OCI-LY7 (cell line): ENCODE results near the gene RBCK1. TPM values are rescaled to one million over a fixed set of nuclear protein-coding genes. Genes with fewer than 3 reads are reported as not detected.

Experiments
- BruUV-seq: library from RNA; stranded (reverse); fragments of 400-500 nt; replicated peaks from 2 replicates; lab custom pipeline; 2021; lab: Mats Ljungman, UMichigan
- CTCF ChIA-PET: fragments of 300-600 bp; sonication (Branson Sonifier 250); formaldehyde crosslinking; loops from one replicate; lab custom pipeline; 2022; ENCODE audit warnings: antibody characterized with exemption; ENCODE audit not compliant: unreplicated experiment; lab: Charles Lee
- POLR2A ChIA-PET: fragments of 300-600 bp; sonication (Branson Sonifier 250); formaldehyde crosslinking; loops from one replicate; lab custom pipeline; 2022; ENCODE audit warnings: antibody characterized with exemption; lab: Charles Lee
- DNase-seq: peaks from one replicate; pipeline ENCODE4 v3.0.0-alpha.2; 2015; ENCODE audit warnings: low spot score
- H2AFZ ChIP-seq: fragments of 200-600 bp; sonication (generic), shearing (Covaris generic); 2 replicates; pipeline ENCODE4 v1.6.1; 2014; ENCODE audit warnings: mild to moderate bottlenecking, antibody characterized with exemption, low read length, moderate library complexity
- H3K27ac ChIP-seq: fragments of 200-600 bp; sonication (generic); 2 replicates; pipeline ENCODE4 v1.5.1; 2014; ENCODE audit warnings: mixed run types, low read depth, mild to moderate bottlenecking, moderate library complexity, low read length, inconsistent platforms; ENCODE audit not compliant: poor library complexity, severe bottlenecking
- H3K36me3 ChIP-seq: fragments of 200-600 bp; sonication (generic); 2 replicates; pipeline ENCODE4 v1.6.1; 2014; ENCODE audit warnings: mild to moderate bottlenecking, antibody characterized with exemption, low read length, moderate library complexity, mixed read lengths; ENCODE audit not compliant: insufficient read depth
- H3K4me1 ChIP-seq: fragments of 200-600 bp; sonication (generic); 2 replicates; pipeline ENCODE4 v1.5.1; 2014; ENCODE audit warnings: mild to moderate bottlenecking, low read length; ENCODE audit not compliant: insufficient read depth, poor library complexity, severe bottlenecking
- H3K4me2 ChIP-seq: fragments of 200-600 bp; sonication (generic); 2 replicates; pipeline ENCODE4 v1.6.1; 2014; ENCODE audit warnings: mild to moderate bottlenecking, low read length
- H3K4me3 ChIP-seq: fragments of 200-600 bp; sonication (generic); 2 replicates; pipeline ENCODE4 v1.5.1; 2014; ENCODE audit warnings: mild to moderate bottlenecking, low read depth, low read length; ENCODE audit not compliant: poor library complexity, severe bottlenecking
- H3K79me2 ChIP-seq: fragments of 200-600 bp; sonication (generic); 2 replicates; pipeline ENCODE4 v1.6.1; 2016; ENCODE audit warnings: low read depth, mild to moderate bottlenecking, low read length, moderate library complexity, mixed read lengths; ENCODE audit not compliant: insufficient read depth
- H3K9me2 ChIP-seq: fragments of 200-600 bp; sonication (generic); 2 replicates; pipeline ENCODE4 v1.6.1; 2016; ENCODE audit warnings: mild to moderate bottlenecking, low read length, mixed read lengths; ENCODE audit not compliant: insufficient read depth
- H3K9me3 ChIP-seq: fragments of 200-600 bp; sonication (generic); 2 replicates; pipeline ENCODE4 v1.6.1; 2014; ENCODE audit warnings: mild to moderate bottlenecking, mixed run types, low read length, mixed read lengths
- H4K20me1 ChIP-seq: fragments of 200-600 bp; sonication (generic); 2 replicates; pipeline ENCODE4 v1.6.1; 2014; ENCODE audit warnings: mild to moderate bottlenecking, antibody characterized with exemption, low read length, moderate library complexity, mixed read lengths; ENCODE audit not compliant: insufficient read depth
- EZH2phosphoT487 ChIP-seq: fragments of 200-600 bp; sonication (generic); IDR thresholded peaks from 2 replicates; pipeline ENCODE4 v1.6.1; 2018; ENCODE audit warnings: low read depth, borderline replicate concordance, mild to moderate bottlenecking, mixed run types, antibody characterized with exemption, low read length, moderate library complexity, mixed read lengths
- intact Hi-C: fragments of 100-400 bp; cut with micrococcal nuclease; formaldehyde crosslinking; loops from one replicate; pipeline ENCODE4 v1.10.0; 2022; ENCODE audit not compliant: unreplicated experiment
- total RNA-seq, 2 experiments: library from RNA; depleted of rRNA in 1 of 2; stranded (reverse); fragments of >200 nt in 1 of 2; shearing (Covaris generic) in 1 of 2; gene quantifications; 2 replicates each; pipeline ENCODE4 v1.2.3, GENCODE V29; 2014 to 2022
- TF ChIP-seq, protein P1 (sequence below): fragments of 200-600 bp; sonication (generic); conservative IDR thresholded peaks from 2 replicates; pipeline ENCODE4 v1.5.1; 2014; ENCODE audit warnings: mild to moderate bottlenecking, antibody characterized with exemption, low read length, moderate library complexity, mixed read lengths

Gene RBCK1
- total RNA-seq, 2 experiments from 2014 or later: 82.9 to 140 TPM

DNA sequence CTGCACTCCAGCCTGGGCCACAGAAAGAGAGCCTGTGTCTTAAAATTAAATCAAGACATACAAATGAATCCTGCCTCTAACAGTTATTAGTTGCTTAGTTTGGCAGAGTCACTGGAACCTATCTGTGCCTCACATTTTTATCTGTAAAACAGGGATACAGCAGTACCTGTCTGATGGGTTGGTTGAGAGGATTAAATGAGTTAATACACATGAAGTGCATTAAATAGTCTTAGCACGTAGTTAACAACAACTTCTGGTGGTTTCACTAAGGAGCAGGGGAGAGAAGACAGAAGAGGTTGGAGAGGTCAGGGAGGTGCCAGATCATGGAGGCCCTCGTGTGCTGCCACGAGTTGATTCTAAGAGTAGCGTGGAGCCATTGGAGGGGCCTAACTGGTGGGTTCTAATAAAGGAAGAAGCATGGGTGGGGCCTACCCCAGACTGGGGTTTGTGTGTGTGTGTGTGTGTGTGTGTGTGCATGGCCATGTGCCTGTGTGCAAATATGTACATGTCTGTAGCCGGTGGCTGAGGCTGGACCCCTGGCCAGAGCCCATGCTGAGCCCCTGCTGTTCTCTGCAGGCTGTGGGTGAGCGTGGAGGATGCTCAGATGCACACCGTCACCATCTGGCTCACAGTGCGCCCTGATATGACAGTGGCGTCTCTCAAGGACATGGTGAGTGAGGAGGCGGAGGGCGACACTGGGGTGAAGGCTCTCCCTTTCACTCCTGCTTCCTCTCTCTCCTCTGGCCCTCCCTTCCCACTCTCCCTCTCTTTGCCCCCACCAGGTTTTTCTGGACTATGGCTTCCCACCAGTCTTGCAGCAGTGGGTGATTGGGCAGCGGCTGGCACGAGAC is 9.1 kb downstream of the RBCK1 start:
- no peaks in the 10 kb centered on the region for H3K9me2 ChIP-seq
- no peaks in the 10 kb centered on the region for H3K9me3 ChIP-seq
- no peaks in the 10 kb centered on the region for H4K20me1 ChIP-seq
- POLR2A ChIA-PET: no interaction called here
- intact Hi-C loops: no loop called here
- H3K4me2 ChIP-seq: no peak overlapping the region
- no peak for TF ChIP-seq EZH2phosphoT487
- TF ChIP-seq, protein P1, sequence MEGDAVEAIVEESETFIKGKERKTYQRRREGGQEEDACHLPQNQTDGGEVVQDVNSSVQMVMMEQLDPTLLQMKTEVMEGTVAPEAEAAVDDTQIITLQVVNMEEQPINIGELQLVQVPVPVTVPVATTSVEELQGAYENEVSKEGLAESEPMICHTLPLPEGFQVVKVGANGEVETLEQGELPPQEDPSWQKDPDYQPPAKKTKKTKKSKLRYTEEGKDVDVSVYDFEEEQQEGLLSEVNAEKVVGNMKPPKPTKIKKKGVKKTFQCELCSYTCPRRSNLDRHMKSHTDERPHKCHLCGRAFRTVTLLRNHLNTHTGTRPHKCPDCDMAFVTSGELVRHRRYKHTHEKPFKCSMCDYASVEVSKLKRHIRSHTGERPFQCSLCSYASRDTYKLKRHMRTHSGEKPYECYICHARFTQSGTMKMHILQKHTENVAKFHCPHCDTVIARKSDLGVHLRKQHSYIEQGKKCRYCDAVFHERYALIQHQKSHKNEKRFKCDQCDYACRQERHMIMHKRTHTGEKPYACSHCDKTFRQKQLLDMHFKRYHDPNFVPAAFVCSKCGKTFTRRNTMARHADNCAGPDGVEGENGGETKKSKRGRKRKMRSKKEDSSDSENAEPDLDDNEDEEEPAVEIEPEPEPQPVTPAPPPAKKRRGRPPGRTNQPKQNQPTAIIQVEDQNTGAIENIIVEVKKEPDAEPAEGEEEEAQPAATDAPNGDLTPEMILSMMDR: no peak
- no TSS peak for BruUV-seq
- peaks cover 12% of the 10 kb centered on the region for H3K4me1 ChIP-seq
- no peak overlapping the region for H3K27ac ChIP-seq
- no peak overlapping the region for H3K4me3 ChIP-seq
- peaks cover 84% of the 10 kb centered on the region for H3K36me3 ChIP-seq
- H3K79me2 ChIP-seq: peaks cover 6% of the 10 kb centered on the region; the same call in 1 of the 2 replicates
- CTCF ChIA-PET: no interaction called here
- DNase-seq: no peak
- H2AFZ ChIP-seq: no peak overlapping the region

- no TSS peak for BruUV-seq
- no peak for DNase-seq
- Histone ChIP-seq H3K9me2 (no peaks in the 10 kb centered on the region), H3K4me1 (peaks cover 12% of the 10 kb centered on the region), H4K20me1 (no peaks in the 10 kb centered on the region), H3K27ac (no peak overlapping the region), H2AFZ (no peak overlapping the region), H3K9me3 (no peaks in the 10 kb centered on the region), H3K4me3 (no peak overlapping the region), H3K79me2 (peaks cover 6% of the 10 kb centered on the region; the same call in 1 of the 2 replicates), H3K36me3 (peaks cover 84% of the 10 kb centered on the region), H3K4me2 (no peak overlapping the region)
- intact Hi-C loops: no loop called here
- TF ChIP-seq EZH2phosphoT487: no peak
- TF ChIP-seq, protein P1: no peak
- ChIA-PET CTCF (no interaction called here), POLR2A (no interaction called here)
These were observed 9.8 kb downstream of the RBCK1 start for GRCh38 chr20:417801-418342.

DNA sequence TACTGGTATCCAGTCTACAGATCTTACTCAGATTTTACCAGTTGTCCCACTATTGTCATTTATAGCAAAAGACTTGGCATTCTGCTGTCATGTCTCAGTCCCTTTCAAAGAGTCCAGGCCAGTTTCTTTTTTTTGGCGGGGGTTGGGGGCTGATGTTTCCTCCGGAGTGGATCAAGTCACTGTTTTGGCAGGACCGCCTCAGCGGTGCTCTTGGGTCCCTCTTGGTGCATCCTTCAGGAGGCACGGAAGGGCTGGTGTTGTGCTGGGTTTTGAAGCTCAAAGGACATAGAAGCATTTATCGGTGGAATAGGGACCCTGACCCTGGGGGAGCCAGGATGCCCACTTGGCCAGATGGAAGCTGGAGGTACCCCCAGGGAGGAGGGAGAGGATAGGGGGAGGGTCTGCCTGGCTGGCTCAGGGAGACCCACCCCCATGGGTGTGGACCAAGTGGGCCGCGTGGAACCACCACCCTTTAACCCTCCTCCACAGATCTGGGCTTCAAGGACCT is 10.8 kb downstream of the RBCK1 start:
- BruUV-seq: no TSS peak
- H2AFZ ChIP-seq: no peak overlapping the region
- H4K20me1 ChIP-seq: no peaks in the 10 kb centered on the region
- H3K4me1 ChIP-seq: peaks cover 12% of the 10 kb centered on the region
- CTCF ChIA-PET: no interaction called here
- H3K4me2 ChIP-seq: no peak overlapping the region
- no peak overlapping the region for H3K27ac ChIP-seq
- POLR2A ChIA-PET: interaction anchor here (1.1 kb wide), 1 partner anchor 9 kb away, joined by 3 read pairs; no protein-coding TSS in a partner anchor
- 0 out of 2 replicates have a peak, but pooled peaks cover 6% of the 10 kb centered on the region for H3K79me2 ChIP-seq
- no peak for DNase-seq
- TF ChIP-seq, protein P1: no peak
- no peak for TF ChIP-seq EZH2phosphoT487
- no peak overlapping the region for H3K4me3 ChIP-seq
- H3K9me2 ChIP-seq: no peaks in the 10 kb centered on the region
- H3K9me3 ChIP-seq: no peaks in the 10 kb centered on the region
- intact Hi-C loops: no loop called here
- peaks cover 82% of the 10 kb centered on the region for H3K36me3 ChIP-seq
